IMR-90 (cell line): Measurements from ENCODE around the gene TLCD2. TPM values are rescaled to one million over a fixed set of nuclear protein-coding genes. Genes with fewer than 3 reads are reported as not detected.

Experiments used
- ATAC-seq: fragments of 200-7000 bp; cut with Tn5 transposase; 2 replicates; pipeline ENCODE4 v1.9.1; 2020; ENCODE audit warnings: low read depth, mild to moderate bottlenecking, moderate library complexity
- BruUV-seq: library from RNA; stranded (reverse); fragments of 400-500 nt; replicated peaks from 2 replicates; lab custom pipeline; 2021; lab: Mats Ljungman, UMichigan
- CTCF ChIA-PET: fragments of 300-600 bp; formaldehyde crosslinking; extraction: SDS; loops from one replicate; lab custom pipeline; 2021; ENCODE audit warnings: antibody characterized with exemption; lab: Yijun Ruan, JAX
- POLR2A ChIA-PET: fragments of 300-600 bp; sonication (Branson Sonifier 250); formaldehyde crosslinking; loops from one replicate; lab custom pipeline; 2022; ENCODE audit warnings: antibody characterized with exemption; ENCODE audit not compliant: unreplicated experiment; lab: Charles Lee
- DNase-seq: peaks from one replicate; pipeline ENCODE4 v3.0.0; 2013
- H2AFZ ChIP-seq: replicated peaks from 2 replicates; pipeline ENCODE3; 2013; ENCODE audit warnings: low read length, mild to moderate bottlenecking; ENCODE audit not compliant: poor library complexity
- H2AK5ac ChIP-seq: 2 replicates; pipeline ENCODE4 v1.6.1; 2013; ENCODE audit warnings: low read depth, low read length, inconsistent platforms
- H2AK9ac ChIP-seq: replicated peaks from 2 replicates; pipeline ENCODE3; 2013; ENCODE audit warnings: mild to moderate bottlenecking, low read depth, low read length, moderate library complexity; ENCODE audit not compliant: poor library complexity
- H2BK120ac ChIP-seq: 2 replicates; pipeline ENCODE4 v1.6.1; 2013; ENCODE audit warnings: low read depth, low read length, inconsistent platforms
- H2BK15ac ChIP-seq: 3 replicates; pipeline ENCODE4 v1.6.1; 2013; ENCODE audit warnings: low read depth, low read length, inconsistent platforms
- H2BK20ac ChIP-seq: 2 replicates; pipeline ENCODE4 v1.6.1; 2013; ENCODE audit warnings: low read depth, mild to moderate bottlenecking, inconsistent platforms, low read length, moderate library complexity
- H2BK5ac ChIP-seq: 2 replicates; pipeline ENCODE4 v1.6.1; 2013; ENCODE audit warnings: mild to moderate bottlenecking, low read depth, low read length, inconsistent platforms; ENCODE audit not compliant: poor library complexity, severe bottlenecking
- H3K14ac ChIP-seq: replicated peaks from 2 replicates; pipeline ENCODE4 v1.6.1; 2013; ENCODE audit warnings: low read depth, low read length, inconsistent platforms
- H3K18ac ChIP-seq: 2 replicates; pipeline ENCODE4 v1.6.1; 2013; ENCODE audit warnings: low read depth, low read length, control low read depth
- H3K23ac ChIP-seq: 2 replicates; pipeline ENCODE4 v1.6.1; 2013; ENCODE audit warnings: low read depth, low read length, inconsistent platforms
- H3K27ac ChIP-seq: 2 replicates; pipeline ENCODE4 v1.5.1; 2013; ENCODE audit warnings: mild to moderate bottlenecking, control low read depth, low read length; ENCODE audit not compliant: insufficient read depth
- H3K27me3 ChIP-seq: 2 replicates; pipeline ENCODE4 v1.6.1; 2013; ENCODE audit warnings: low read length; ENCODE audit not compliant: control insufficient read depth, insufficient read depth
- H3K36me3 ChIP-seq: 2 replicates; pipeline ENCODE4 v1.6.1; 2013; ENCODE audit warnings: low read length, mixed read lengths; ENCODE audit not compliant: control insufficient read depth, insufficient read depth
- H3K4ac ChIP-seq: 2 replicates; pipeline ENCODE4 v1.6.1; 2013; ENCODE audit warnings: low read depth, low read length, inconsistent platforms
- H3K4me1 ChIP-seq: 2 replicates; pipeline ENCODE4 v1.6.1; 2013; ENCODE audit warnings: low read length, mixed read lengths; ENCODE audit not compliant: control insufficient read depth, insufficient read depth
- H3K4me2 ChIP-seq: 2 replicates; pipeline ENCODE4 v1.6.1; 2013; ENCODE audit warnings: low read depth, mild to moderate bottlenecking, control low read depth, low read length, moderate library complexity
- H3K4me3 ChIP-seq: 2 replicates; pipeline ENCODE4 v1.5.1; 2013; ENCODE audit warnings: low read depth, mild to moderate bottlenecking, control low read depth, low read length, moderate library complexity; ENCODE audit not compliant: insufficient read depth
- H3K56ac ChIP-seq: 2 replicates; pipeline ENCODE4 v1.6.1; 2013; ENCODE audit warnings: low read length, inconsistent platforms; ENCODE audit not compliant: insufficient read depth; ENCODE audit errors: extremely low read depth
- H3K79me1 ChIP-seq, 2 experiments: 2 replicates each; pipeline ENCODE4 v1.6.1; 2013; ENCODE audit warnings: low read length in 2 of 2, inconsistent platforms in 1 of 2, low read depth in 1 of 2
- H3K9ac ChIP-seq: 2 replicates; pipeline ENCODE4 v1.6.1; 2013; ENCODE audit warnings: low read depth, low read length, control low read depth
- H3K9me1 ChIP-seq: 2 replicates; pipeline ENCODE4 v1.6.1; 2013; ENCODE audit warnings: low read length, inconsistent platforms; ENCODE audit not compliant: insufficient read depth
- H3K9me3 ChIP-seq: 2 replicates; pipeline ENCODE4 v1.6.1; 2013; ENCODE audit warnings: low read length; ENCODE audit not compliant: control insufficient read depth, insufficient read depth
- H4K20me1 ChIP-seq: 2 replicates; pipeline ENCODE4 v1.6.1; 2013; ENCODE audit warnings: low read length, inconsistent platforms; ENCODE audit not compliant: insufficient read depth
- H4K5ac ChIP-seq: 2 replicates; pipeline ENCODE4 v1.6.1; 2013; ENCODE audit warnings: mild to moderate bottlenecking, low read depth, low read length, control low read depth
- H4K8ac ChIP-seq, 2 experiments: 2 replicates each; pipeline ENCODE4 v1.6.1; 2013; ENCODE audit warnings: low read depth in 2 of 2, low read length in 2 of 2, control low read depth in 1 of 2, inconsistent platforms in 1 of 2
- H4K91ac ChIP-seq: 2 replicates; pipeline ENCODE4 v1.6.1; 2013; ENCODE audit warnings: low read depth, low read length, inconsistent platforms; ENCODE audit not compliant: insufficient read depth
- CEBPB ChIP-seq: IDR thresholded peaks from 2 replicates; pipeline ENCODE4 v1.6.1; 2012; ENCODE audit warnings: low read depth, low read length, improper control_type of control experiment
- FOS ChIP-seq: fragments of 150-350 bp; IDR thresholded peaks from 2 replicates; pipeline ENCODE4 v1.6.1; 2016; ENCODE audit warnings: low read depth, low read length
- MAFK ChIP-seq: IDR thresholded peaks from 2 replicates; pipeline ENCODE4 v1.6.1; 2012; ENCODE audit warnings: low read depth, low read length, improper control_type of control experiment
- USF2 ChIP-seq: fragments of 150-350 bp; IDR thresholded peaks from 2 replicates; pipeline ENCODE4 v1.6.1; 2017; ENCODE audit warnings: mild to moderate bottlenecking, antibody characterized with exemption, low read length, low read depth
- WGBS, 2 experiments: methylation state at CpG; one replicate each; pipeline versions ENCODE4 v1.1.5 to v1.1.7; 2013; ENCODE audit warnings: missing lambda C conversion rate in 2 of 2; ENCODE audit not compliant: insufficient read length in 1 of 2; ENCODE audit errors: extremely low coverage in 2 of 2; 5-methylcytosine and 5-hydroxymethylcytosine counted together
- dilution Hi-C: fragments of 300-500 bp; cut with HindIII; formaldehyde crosslinking; loops from one replicate; pipeline ENCODE4 v1.14.3; 2018; ENCODE audit warnings: low sequenced_read_pairs; ENCODE audit not compliant: unreplicated experiment
- in situ Hi-C: fragments of 300-500 bp; cut with MboI; formaldehyde crosslinking; loops from 3 replicates; pipeline ENCODE4 v1.14.3; 2019; ENCODE audit warnings: low sequenced_read_pairs, inconsistent platforms, mixed read lengths
- intact Hi-C: fragments of 100-400 bp; cut with micrococcal nuclease; formaldehyde crosslinking; loops from 2 replicates; pipeline ENCODE4 v1.10.0; 2022
- polyA plus RNA-seq, 3 experiments: library from polyadenylated mRNA; depleted of rRNA; stranded (reverse); fragments of >200 nt; gene quantifications; 2 replicates each; pipeline ENCODE4 v1.2.3, GENCODE V29; 2012; ENCODE audit warnings: low replicate concordance in 1 of 3
- total RNA-seq: library from RNA; depleted of rRNA; stranded (reverse); fragments of >200 nt; gene quantifications from 2 replicates; pipeline ENCODE4 v1.2.3, GENCODE V29; 2012

The TLCD2 gene
- total and polyA plus RNA-seq, 2 of the 4 experiments (the other 2 are of a cell fraction) = 0.72 to 1.2 TPM

GRCh38 chr17:1693339-1693738 is 16.8 kb downstream of the TLCD2 start:
- no peak overlapping the region for H2BK20ac ChIP-seq
- no peak overlapping the region for H4K8ac ChIP-seq
- H3K9ac ChIP-seq = no peak overlapping the region
- no peak overlapping the region for H3K4ac ChIP-seq
- DNase-seq (peak; percentile 44), ATAC-seq (peak; percentile 53)
- peaks cover 4% of the 10 kb centered on the region; the same call in 1 of the 2 replicates for H3K4me1 ChIP-seq
- no peaks in the 10 kb centered on the region for H3K79me1 ChIP-seq
- no peak overlapping the region for H3K27ac ChIP-seq
- no peaks in the 10 kb centered on the region for H3K27me3 ChIP-seq
- intact Hi-C loops = no loop called here
- no TSS peak for BruUV-seq
- H3K4me2 ChIP-seq = no peak overlapping the region
- H3K4me3 ChIP-seq = no peak overlapping the region
- no peak overlapping the region for H2AK9ac ChIP-seq
- H3K9me1 ChIP-seq = no peaks in the 10 kb centered on the region
- in situ Hi-C loops = no loop called here
- ChIA-PET CTCF (no interaction called here), POLR2A (no interaction called here)
- H3K23ac ChIP-seq = no peak overlapping the region
- no peak overlapping the region for H4K91ac ChIP-seq
- TF ChIP-seq CEBPB (no peak), MAFK (no peak), FOS (no peak), USF2 (no peak)
- H3K56ac ChIP-seq = no peak overlapping the region
- no peak overlapping the region for H4K5ac ChIP-seq
- dilution Hi-C loops = no loop called here
- 67% methylated on average over 3 of the region's 7 CpGs; no CpG with 5 or more reads in 1 of the 2 experiments for WGBS, 2 experiments
- no peak overlapping the region for H2BK15ac ChIP-seq
- H2AFZ ChIP-seq = no peak overlapping the region
- H2BK120ac ChIP-seq = no peak overlapping the region
- peaks cover 3% of the 10 kb centered on the region; the same call in 1 of the 2 replicates for H3K9me3 ChIP-seq
- H2AK5ac ChIP-seq = no peak overlapping the region; the same call in 1 of the 2 replicates
- H2BK5ac ChIP-seq = no peak overlapping the region
- H3K18ac ChIP-seq = no peak overlapping the region
- H4K20me1 ChIP-seq = no peaks in the 10 kb centered on the region
- H3K36me3 ChIP-seq = no peaks in the 10 kb centered on the region
- H3K14ac ChIP-seq = no peak overlapping the region
